ENCODE measurements around the gene CCNY.

- no peak for TF ChIP-seq POLR2A (IDR thresholded peaks at IDR 0.05; ENCODE audit: low read length)
- no peak for TF ChIP-seq RCOR1 (IDR thresholded peaks at IDR 0.05; ENCODE audit: low read depth, low read length)
- no peak for TF ChIP-seq MYC (IDR thresholded peaks at IDR 0.05; ENCODE audit: borderline replicate concordance, low read length)
- no peak for TF ChIP-seq MAX (IDR thresholded peaks at IDR 0.05)
- no peak for TF ChIP-seq CTCF (IDR thresholded peaks at IDR 0.05)
- no peak for TF ChIP-seq MAFK (IDR thresholded peaks at IDR 0.05; ENCODE audit: partially characterized antibody)
Measured at GRCh38 chr10:35355971-35356724, 19.8 kb downstream of the CCNY start.
